Measurements from ENCODE around the gene TRIM29. TPM values are rescaled to one million over a fixed set of nuclear protein-coding genes. Genes with fewer than 3 reads are reported as not detected.

TRIM29 gene
- total RNA-seq, 2 donors from 2014 or later, result 0.26 to 6.3 TPM

GRCh38 chr11:120088056-120088455 lies 49.9 kb downstream of the TRIM29 start:
- ATAC-seq (no peak), DNase-seq (no peak)
- H3K4me3 ChIP-seq, result no peak overlapping the region
- no peak overlapping the region for H3K27ac ChIP-seq
- H3K27me3 ChIP-seq, result no peaks in the 10 kb centered on the region
- TF ChIP-seq CTCF (IDR thresholded peaks at IDR 0.05) (no peak), POLR2A (IDR thresholded peaks at IDR 0.05) (no peak)
- intact Hi-C loops (cut with DNase I), result no loop called here
- H3K36me3 ChIP-seq (replicated peaks in 1 of 2; ENCODE audit: insufficient read depth in 1 of 2, low read depth in 2 of 2), result no peaks in the 10 kb centered on the region
- no peaks in the 10 kb centered on the region for H3K9me3 ChIP-seq
- 82 to 93% methylated on average over 2 of the region's 2 CpGs for WGBS, 2 donors
- H3K4me1 ChIP-seq, result peaks cover 12% of the 10 kb centered on the region

- no peaks in the 10 kb centered on the region for H3K36me3 ChIP-seq (replicated peaks in 1 of 2; ENCODE audit: insufficient read depth in 1 of 2, low read depth in 2 of 2)
- DNase-seq (no peak), ATAC-seq (no peak)
- H3K4me1 ChIP-seq, result peaks cover 12% of the 10 kb centered on the region
- no peaks in the 10 kb centered on the region for H3K27me3 ChIP-seq
- 64 to 80% methylated on average over 9 of the region's 9 CpGs for WGBS, 2 donors
- intact Hi-C loops (cut with DNase I), result no loop called here
- H3K4me3 ChIP-seq, result no peak overlapping the region
- no peak overlapping the region for H3K27ac ChIP-seq
- TF ChIP-seq POLR2A (IDR thresholded peaks at IDR 0.05), result no peak
- no peak for TF ChIP-seq CTCF (IDR thresholded peaks at IDR 0.05)
- no peaks in the 10 kb centered on the region for H3K9me3 ChIP-seq
Observed at GRCh38 chr11:120086651-120087050, 51.3 kb downstream of the TRIM29 start.

DNA sequence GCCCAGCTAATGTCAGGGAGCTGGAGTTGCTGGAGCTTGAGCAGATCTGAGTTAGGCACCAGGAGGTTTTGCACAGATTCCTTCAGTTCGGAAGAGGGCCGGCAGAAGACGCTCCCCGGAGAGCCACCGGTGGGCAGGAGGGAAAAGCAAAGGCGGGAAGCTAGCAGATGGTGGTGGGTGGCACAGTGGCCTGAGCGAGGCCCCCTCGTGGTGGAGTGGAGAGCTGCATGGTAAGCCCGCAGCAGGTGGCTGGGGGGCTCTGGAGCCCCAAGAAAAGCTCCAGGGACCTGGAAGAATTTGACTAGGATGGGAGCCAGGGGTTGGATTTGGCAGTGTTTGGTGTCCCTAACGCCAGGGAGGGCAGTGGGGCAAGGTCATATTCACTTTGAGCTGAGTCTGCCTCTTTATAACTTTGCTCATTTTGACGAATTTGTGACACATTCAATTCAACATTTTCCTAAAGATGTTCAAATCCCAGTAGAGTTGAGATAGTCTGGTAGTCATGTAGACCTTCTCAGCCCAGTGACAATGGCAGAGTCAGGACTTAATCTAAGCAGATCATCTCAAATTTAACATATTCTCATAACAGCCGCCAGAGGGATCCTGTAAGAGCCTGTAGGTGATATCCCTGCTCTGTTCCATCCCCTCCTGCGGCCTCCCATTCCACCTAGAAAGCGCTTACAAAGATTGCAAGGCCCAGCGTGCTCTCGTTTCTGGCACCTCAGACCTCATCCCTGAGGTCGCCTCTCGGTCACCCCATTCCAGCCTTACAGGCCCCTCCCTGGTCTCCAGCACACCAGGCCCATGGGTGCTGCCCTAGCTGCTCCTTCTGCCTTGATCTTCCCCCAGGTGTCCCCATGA lies 57.9 kb downstream of the TRIM29 start:
- 39 to 41% methylated on average over 18 of the region's 18 CpGs for WGBS, 2 donors
- peak; percentile 42 to 68 (median 57) for TF ChIP-seq CTCF (IDR thresholded peaks at IDR 0.05)
- no peak for TF ChIP-seq POLR2A (IDR thresholded peaks at IDR 0.05)
- no peaks in the 10 kb centered on the region for H3K9me3 ChIP-seq
- DNase-seq, result peak in 3 of 4 donors; percentile 15 to 59 (median 50)
- no peaks in the 10 kb centered on the region for H3K36me3 ChIP-seq (replicated peaks in 1 of 2; ENCODE audit: insufficient read depth in 1 of 2, low read depth in 2 of 2)
- ATAC-seq, result peak; percentile 48
- H3K4me3 ChIP-seq, result no peak overlapping the region
- no peaks in the 10 kb centered on the region for H3K27me3 ChIP-seq
- intact Hi-C loops (cut with DNase I), result no loop called here
- no peak overlapping the region for H3K27ac ChIP-seq
- H3K4me1 ChIP-seq, result no peaks in the 10 kb centered on the region

DNA sequence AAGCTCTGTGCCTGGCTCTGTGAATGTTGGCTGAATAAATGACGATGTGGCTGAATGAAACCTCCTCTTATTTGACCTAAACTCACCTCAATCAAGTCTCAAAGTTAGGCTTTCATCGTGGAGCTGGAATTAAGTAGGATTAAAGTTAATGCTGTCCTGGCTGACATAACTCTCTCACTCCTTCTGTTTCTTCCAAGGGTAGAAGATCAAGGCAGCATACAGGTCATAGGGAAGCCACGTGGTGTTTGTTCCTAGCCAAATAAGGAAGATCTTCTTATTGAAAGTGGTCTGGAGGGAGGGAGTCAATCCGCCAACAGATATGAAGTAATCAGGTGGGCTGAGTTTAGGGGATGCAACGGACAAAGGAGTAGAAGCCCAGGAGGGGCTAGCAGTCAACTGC lies 59.5 kb downstream of the TRIM29 start:
- Histone ChIP-seq H3K36me3 (replicated peaks in 1 of 2; ENCODE audit: insufficient read depth in 1 of 2, low read depth in 2 of 2) (no peaks in the 10 kb centered on the region), H3K27me3 (no peaks in the 10 kb centered on the region), H3K27ac (no peak overlapping the region), H3K9me3 (no peaks in the 10 kb centered on the region), H3K4me3 (no peak overlapping the region), H3K4me1 (no peaks in the 10 kb centered on the region)
- TF ChIP-seq CTCF (IDR thresholded peaks at IDR 0.05) (no peak), POLR2A (IDR thresholded peaks at IDR 0.05) (no peak)
- no peak for DNase-seq
- intact Hi-C loops (cut with DNase I), result no loop called here
- 54 to 61% methylated on average over 5 of the region's 5 CpGs for whole genome bisulfite sequencing, 2 donors
- no peak for ATAC-seq

- no peak for ATAC-seq
- Histone ChIP-seq H3K27ac (no peak overlapping the region), H3K4me1 (no peaks in the 10 kb centered on the region), H3K9me3 (no peaks in the 10 kb centered on the region), H3K4me3 (no peak overlapping the region), H3K36me3 (replicated peaks in 1 of 2; ENCODE audit: insufficient read depth in 1 of 2, low read depth in 2 of 2) (no peaks in the 10 kb centered on the region), H3K27me3 (no peaks in the 10 kb centered on the region)
- 89 to 93% methylated on average over 3 of the region's 3 CpGs for WGBS, 2 donors
- TF ChIP-seq CTCF (IDR thresholded peaks at IDR 0.05), result no peak
- no peak for DNase-seq
- intact Hi-C loops (cut with DNase I), result no loop called here
Observed at GRCh38 chr11:120074076-120074475, 63.8 kb downstream of the TRIM29 start.
